Activated T-helper 1 cell treated with anti-CD3 and anti-CD28 coated beads, Interleukin-2, amount 50 U/mL, for 16 hours (primary cell): Measurements from ENCODE around the gene THOP1.

Source experiments
- DNase-seq, 2 donors: peaks; one replicate each; pipeline ENCODE4 v3.0.0-alpha.2; 2020; ENCODE audit warnings: low read depth in 1 of 2, low spot score in 1 of 2

THOP1 gene

GRCh38 chr19:2785244-2785997, at the start of gene THOP1:
TSS of gene THOP1 (plus strand) at chr19:2785503. CDS start at chr19:2785663, 160 bp downstream.
- DNase-seq: peak; percentile 95 to 97

- no peak for DNase-seq
Observed at GRCh38 chr19:2736550-2737190, 48.6 kb upstream of the THOP1 start.

GRCh38 chr19:2739602-2740313, 45.5 kb upstream of the THOP1 start, which contains the start of gene SLC39A3:
TSS of gene SLC39A3 (minus strand) at chr19:2740017. CDS start at chr19:2737257, 2,760 bp downstream.
- peak; percentile 97 to 98 for DNase-seq

- DNase-seq: no peak
Observed at GRCh38 chr19:2740314-2740656, 45.0 kb upstream of the THOP1 start.

GRCh38 chr19:2743099-2743498, 42.2 kb upstream of the THOP1 start:
- DNase-seq: no peak

- no peak for DNase-seq
Observed at GRCh38 chr19:2744113-2744512, 41.2 kb upstream of the THOP1 start.

GRCh38 chr19:2747349-2747748, 38.0 kb upstream of the THOP1 start:
- no peak for DNase-seq

- DNase-seq: no peak
Observed at GRCh38 chr19:2750808-2751437, 34.4 kb upstream of the THOP1 start.

GRCh38 chr19:2751438-2751830, 33.9 kb upstream of the THOP1 start:
- no peak for DNase-seq

- DNase-seq: no peak
Observed at GRCh38 chr19:2754659-2755447, 30.4 kb upstream of the THOP1 start.

GRCh38 chr19:2755448-2755705, 29.9 kb upstream of the THOP1 start:
- no peak for DNase-seq

GRCh38 chr19:2755811-2756210, 29.5 kb upstream of the THOP1 start:
- no peak for DNase-seq

GRCh38 chr19:2756477-2756876, 28.8 kb upstream of the THOP1 start:
- DNase-seq: no peak

- DNase-seq: no peak
Observed at GRCh38 chr19:2756921-2757881, 28.1 kb upstream of the THOP1 start.

- DNase-seq: no peak
Observed at GRCh38 chr19:2758601-2759313, 26.5 kb upstream of the THOP1 start.

GRCh38 chr19:2759362-2759761, 25.9 kb upstream of the THOP1 start:
- DNase-seq: no peak

GRCh38 chr19:2759965-2760364, 25.3 kb upstream of the THOP1 start:
- no peak for DNase-seq

- no peak for DNase-seq
Observed at GRCh38 chr19:2761309-2761677, 24.0 kb upstream of the THOP1 start.
